KG1 (cell line): ENCODE results near the gene B4GALT7.
"Not testable (repeated sequence)": the region's sequence is repeated elsewhere in the genome, so short reads cannot be mapped to it uniquely, and the experiment has no call there.

Experiments used
- DNase-seq: peaks from one replicate; lab custom pipeline; 2025; lab: John Stamatoyannopoulos, UW

B4GALT7 gene

GRCh38 chr5:177609076-177610059 is 9.4 kb downstream of the B4GALT7 start:
- DNase-seq = no peak

GRCh38 chr5:177610131-177610769 is 10.3 kb downstream of the B4GALT7 start:
- no peak for DNase-seq

GRCh38 chr5:177610770-177611445 is 11.0 kb downstream of the B4GALT7 start:
- DNase-seq = no peak

- no peak for DNase-seq
These were observed 11.7 kb downstream of the B4GALT7 start for GRCh38 chr5:177611446-177612214.

GRCh38 chr5:177612215-177612673 is 12.3 kb downstream of the B4GALT7 start:
- DNase-seq = no peak

- no peak for DNase-seq
These were observed 20.6 kb downstream of the B4GALT7 start for GRCh38 chr5:177620560-177620959.

- not testable (repeated sequence) for DNase-seq
These were observed 24.2 kb downstream of the B4GALT7 start for GRCh38 chr5:177624172-177624571.

- DNase-seq = not testable (repeated sequence)
These were observed 30.3 kb downstream of the B4GALT7 start for GRCh38 chr5:177630186-177630585.

GRCh38 chr5:177634912-177635311 is 35.0 kb downstream of the B4GALT7 start:
- DNase-seq = not testable (repeated sequence)

GRCh38 chr5:177645462-177645861 is 45.5 kb downstream of the B4GALT7 start:
- DNase-seq = not testable (repeated sequence)

GRCh38 chr5:177651235-177651634 is 51.3 kb downstream of the B4GALT7 start:
- not testable (repeated sequence) for DNase-seq

GRCh38 chr5:177657846-177658245 is 57.9 kb downstream of the B4GALT7 start:
- DNase-seq = not testable (repeated sequence)

- not testable (repeated sequence) for DNase-seq
These were observed 58.6 kb downstream of the B4GALT7 start for GRCh38 chr5:177658542-177658941.
